Raji (cell line): ENCODE measurements around the gene DUSP1.

Experiments used
- POLR2A ChIP-seq: IDR thresholded peaks from 2 replicates; pipeline ENCODE4 v1.6.1; 2011; ENCODE audit warnings: low read depth, low read length, control low read depth; ENCODE audit not compliant: insufficient read depth

Gene DUSP1

DNA sequence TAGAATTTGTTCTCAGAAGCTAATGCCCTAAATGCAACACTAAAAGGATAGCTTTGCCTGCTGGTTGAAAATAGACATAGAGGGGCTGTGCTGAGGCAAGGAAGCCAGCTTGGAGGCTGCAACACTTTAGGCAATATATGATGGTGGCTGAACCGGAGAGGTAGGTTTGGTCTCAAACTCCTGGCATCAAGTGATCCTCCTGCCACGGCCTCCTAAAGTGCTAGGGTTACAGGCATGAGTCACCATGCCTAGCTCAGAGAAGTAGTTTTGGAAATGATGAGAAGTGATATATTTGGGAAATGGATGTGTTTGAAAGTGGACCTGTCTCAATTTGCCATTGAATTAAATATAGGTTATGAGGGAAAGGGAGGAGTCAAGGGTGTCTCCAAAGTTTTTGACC lies 10.0 kb downstream of the DUSP1 start:
- no peak for TF ChIP-seq POLR2A

DNA sequence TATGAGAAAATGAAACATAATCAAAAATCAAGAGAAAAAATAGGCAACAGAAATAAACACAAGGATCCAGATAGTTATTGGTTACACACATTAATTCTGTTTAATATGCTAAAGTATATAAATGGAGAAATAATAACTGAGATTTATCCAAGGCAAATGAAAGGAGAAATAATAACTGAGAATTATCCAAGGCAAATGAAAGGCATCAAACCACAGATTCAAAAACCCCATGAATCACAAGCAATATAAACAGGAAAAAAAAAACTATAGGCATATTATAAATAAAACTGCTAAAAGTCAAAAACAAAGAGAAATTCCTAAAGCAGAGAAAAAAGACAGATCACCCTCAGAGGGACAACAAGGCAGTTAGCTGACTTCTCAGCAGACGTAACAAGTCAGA lies 10.9 kb downstream of the DUSP1 start:
- no peak for TF ChIP-seq POLR2A

DNA sequence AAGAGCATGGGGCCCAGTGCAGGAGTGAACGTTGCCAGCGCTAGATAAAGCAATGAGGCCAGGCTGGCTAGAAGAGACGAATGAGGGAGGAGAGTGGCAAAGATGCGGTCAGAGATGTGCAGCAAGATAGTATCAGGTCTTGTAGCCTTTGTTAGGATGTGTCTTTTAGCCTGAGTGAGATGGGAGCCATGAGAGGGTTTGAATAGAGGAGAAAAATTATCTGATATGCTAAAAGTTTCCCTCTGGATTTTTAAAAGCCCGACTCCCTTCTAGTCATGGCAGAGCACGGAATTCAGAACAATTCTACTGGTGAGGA lies 12.2 kb downstream of the DUSP1 start:
- no peak for TF ChIP-seq POLR2A

DNA sequence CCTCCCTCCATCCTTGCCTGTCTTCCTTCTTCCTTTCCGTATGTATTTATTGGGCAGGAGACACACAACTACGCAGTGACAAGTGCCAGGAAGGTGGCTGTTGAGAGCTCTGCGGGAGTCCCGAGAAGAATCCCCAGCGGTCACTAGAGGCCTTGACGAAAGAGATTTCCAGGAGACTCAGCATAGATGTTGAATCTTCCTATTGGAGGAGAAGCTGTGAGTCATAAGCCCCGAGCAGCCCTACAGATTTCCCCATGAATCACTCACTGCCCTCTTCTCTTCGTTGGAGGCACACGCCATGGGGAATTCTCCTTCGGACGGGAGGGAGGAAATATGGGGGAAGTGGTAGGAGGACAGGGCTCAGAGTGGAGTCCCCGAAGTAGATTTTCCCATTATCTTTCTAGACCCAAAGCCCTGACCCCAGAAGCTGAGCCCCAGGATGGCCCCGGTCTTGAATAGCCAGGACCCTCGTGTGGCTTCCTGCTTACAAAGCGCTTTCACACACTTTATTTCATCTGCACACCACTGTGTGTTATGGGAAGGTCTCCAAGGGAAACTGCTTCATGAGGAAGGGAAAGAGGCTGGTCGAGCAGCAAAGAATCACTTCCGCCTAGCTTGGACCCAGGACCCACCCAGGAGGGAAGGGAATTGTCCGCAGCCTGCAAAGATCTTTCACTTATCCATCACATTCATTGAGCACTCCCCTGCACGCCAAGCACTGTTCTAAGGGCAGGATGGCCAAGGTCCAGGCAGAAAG lies 12.7 kb downstream of the DUSP1 start:
- TF ChIP-seq POLR2A: no peak

DNA sequence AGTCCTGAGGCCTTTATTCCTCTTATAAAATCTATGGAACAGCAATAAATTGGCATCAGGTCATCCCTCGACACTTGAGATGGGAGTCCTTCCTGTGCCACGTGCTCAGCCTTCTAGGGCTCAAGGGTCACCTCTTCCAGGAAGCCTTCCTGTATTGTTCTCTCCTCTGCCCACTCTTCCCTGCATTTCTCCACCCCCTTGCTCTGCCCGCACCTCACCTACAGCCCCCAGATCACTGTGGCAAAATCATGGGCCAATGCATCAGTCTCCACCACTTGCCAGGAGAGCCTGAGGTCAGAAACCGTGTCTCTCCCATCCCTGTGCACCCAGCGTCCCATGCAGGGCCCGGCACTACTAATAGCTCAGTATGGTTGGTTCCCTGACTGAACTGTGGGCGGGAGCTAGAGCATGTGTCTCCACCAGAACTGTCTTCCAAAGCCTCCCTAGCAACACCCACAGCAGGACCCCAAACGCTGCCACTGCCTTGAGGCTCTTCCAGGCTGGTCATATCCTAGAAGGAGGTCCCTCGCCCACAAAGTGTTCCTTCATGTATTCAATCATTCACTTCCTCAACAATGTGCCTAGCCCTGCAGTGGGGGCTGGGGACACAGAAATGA lies 13.5 kb downstream of the DUSP1 start:
- TF ChIP-seq POLR2A: no peak

DNA sequence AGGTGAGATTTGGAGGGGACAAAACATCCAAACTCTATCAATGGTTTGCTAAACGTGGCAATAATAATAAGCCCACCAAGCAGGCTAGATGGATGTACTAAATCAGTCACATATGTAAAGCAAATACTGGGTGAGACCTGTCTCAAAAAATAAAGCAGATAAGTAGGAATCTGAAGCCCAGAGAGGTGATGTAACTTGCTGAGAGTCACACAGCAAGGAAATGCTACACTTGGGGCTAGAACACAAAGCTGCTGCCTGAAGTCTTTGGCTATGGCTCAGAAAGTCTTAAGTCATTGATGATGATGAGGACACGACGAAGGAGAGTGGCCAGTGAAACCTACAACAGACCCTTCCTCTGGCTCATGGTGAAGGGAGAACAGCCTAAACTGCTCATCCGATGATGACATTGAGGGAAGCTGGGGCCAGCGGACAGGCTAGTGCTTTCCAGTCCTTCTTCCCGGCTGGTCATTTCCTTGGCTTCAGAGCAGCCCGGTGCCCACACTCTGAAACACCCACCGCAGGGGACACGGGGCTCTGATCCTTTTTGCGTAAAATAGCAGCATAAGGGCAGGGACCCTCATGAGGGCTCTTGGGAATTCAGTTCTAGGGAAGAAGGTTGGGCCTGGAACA lies 14.1 kb downstream of the DUSP1 start:
- TF ChIP-seq POLR2A: no peak

DNA sequence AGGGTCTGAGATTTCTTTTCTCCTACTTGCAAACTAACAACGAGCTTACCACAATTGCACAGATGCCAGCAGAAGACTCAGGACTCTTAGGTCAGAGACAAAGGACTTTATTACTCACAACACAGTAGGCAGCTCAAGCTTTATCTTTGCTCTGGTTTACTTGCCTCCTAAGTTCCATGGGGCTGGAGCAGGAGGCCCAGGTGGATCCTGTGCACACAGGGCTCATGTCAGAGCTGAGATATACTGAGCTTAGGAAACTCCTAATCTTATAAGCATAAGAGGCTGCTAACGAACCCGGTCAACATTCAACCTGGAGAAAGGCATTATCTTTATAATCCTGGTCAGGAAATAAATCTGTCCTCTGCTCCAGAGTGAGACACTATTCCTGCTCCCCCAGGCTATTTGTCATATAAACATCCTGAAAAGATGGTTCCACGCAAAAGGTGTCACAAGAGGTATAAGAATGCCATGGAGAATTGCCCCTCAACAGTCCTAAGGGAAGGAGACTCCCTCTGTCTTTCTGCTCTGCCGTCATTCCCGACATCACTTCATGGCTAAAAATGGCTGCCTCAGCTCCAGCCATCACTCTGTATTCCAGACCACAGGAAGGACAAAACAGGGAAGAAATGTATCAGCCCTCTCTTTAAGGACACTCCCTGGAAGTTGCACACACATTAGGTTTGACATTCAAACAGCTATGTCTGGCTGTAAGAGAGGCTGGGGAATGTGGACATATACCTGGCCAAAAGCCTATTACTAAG lies 16.2 kb downstream of the DUSP1 start:
- TF ChIP-seq POLR2A: no peak

DNA sequence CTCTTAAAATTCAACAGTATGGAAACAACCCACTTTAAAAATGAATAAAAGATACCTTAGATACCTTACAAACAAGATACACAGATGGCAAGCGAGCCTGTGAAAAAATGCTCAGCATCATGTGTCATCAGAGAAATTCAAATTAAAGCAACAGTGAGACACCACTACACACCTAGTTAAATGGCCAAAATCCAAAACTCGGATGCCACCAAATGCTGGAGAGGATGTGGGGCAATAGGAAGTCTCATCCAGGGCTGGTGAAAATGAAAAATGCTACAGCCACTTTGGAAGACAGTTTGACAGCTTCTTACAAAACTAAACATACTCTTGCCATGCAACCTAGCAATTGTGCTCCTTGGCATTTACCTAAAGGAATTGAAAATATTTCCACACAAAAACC lies 17.9 kb downstream of the DUSP1 start:
- no peak for TF ChIP-seq POLR2A

DNA sequence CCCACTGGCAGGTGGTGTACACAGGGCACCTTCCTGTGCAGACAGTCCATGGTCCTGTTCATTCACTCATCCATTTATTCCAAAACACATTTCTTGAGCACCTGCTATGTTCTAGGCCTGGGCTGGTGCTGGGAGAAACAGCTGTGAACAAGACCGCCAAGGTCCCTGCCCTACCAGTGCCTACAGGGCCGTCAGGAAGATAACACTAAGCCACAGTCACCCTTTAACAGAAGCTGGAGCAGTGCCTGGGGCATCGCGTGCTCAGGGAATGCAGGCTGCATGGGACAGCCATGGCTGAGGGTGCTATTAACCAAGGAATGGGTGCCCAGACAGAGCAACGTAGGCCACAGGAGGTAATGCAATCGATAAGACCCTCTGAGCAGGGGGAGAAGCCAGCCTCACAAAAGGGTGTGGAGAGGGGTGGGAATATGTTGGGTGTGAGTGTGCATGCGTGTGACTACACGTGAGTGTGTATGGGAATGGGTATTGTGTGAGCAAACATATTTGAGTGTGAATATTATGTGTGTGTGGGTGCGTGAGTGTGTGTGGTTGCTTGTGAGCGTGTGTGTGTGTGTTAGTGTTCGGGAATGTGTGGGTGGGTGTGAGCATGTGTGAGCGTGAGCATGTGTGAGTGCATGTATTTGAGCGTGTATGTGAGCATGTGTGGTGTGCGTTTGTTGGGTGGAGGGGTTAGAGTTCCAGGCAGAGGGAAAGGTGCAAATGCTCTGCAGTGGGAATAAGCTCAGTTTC lies 19.1 kb downstream of the DUSP1 start:
- no peak for TF ChIP-seq POLR2A

DNA sequence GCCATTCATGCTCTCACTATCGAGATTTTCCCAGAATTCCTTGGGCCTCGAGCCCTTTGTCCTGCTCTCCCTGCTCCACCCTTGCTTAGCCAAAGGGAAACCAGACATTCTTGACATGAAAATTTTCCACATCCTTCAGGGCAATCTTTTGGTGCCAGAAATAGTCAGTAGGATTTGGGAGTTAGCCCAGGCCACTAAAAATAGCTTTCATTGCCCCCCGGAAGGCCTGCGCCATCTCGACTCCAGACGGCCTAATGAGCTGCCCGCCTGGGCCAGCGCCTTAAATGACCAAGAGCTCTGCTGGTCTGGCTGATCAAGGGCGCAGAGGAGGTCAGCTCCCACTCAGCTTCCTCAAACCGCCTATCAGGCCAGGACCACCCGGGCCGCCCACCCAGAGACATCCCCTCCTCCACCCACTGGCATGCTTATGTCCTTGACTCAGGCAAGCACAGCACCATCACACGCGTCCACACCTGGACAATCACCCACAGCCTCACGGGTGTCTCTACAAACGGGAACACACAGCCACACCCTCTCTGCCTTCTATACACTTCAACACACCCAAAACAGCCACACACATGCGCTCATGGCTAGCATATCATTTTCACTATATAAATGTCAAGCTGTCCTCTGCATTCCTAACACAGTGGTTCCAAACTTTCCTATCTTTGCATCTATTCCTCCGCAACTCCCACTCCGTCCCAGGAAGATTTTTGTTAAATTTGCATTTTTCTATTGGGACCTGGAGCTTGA lies 20.9 kb downstream of the DUSP1 start:
- TF ChIP-seq POLR2A: no peak

DNA sequence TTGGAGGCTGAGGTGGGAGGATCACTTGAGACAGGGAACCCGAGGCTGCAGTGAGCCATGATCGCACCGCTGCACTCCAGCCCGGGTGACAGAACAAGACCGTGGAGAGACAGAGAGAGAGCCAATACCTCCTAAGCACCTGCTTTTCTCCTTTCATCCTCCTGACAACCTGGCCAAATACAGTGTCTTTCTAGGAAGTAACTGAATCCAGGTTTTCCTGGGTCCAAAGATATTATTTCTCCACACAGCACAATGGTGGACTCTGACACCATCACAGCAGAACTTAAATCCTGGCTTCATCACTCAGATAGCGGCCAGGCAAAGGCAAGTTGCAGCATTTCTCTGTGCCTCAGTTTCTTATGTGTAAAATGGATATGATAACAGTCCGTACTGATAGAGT lies 21.9 kb downstream of the DUSP1 start:
- no peak for TF ChIP-seq POLR2A

DNA sequence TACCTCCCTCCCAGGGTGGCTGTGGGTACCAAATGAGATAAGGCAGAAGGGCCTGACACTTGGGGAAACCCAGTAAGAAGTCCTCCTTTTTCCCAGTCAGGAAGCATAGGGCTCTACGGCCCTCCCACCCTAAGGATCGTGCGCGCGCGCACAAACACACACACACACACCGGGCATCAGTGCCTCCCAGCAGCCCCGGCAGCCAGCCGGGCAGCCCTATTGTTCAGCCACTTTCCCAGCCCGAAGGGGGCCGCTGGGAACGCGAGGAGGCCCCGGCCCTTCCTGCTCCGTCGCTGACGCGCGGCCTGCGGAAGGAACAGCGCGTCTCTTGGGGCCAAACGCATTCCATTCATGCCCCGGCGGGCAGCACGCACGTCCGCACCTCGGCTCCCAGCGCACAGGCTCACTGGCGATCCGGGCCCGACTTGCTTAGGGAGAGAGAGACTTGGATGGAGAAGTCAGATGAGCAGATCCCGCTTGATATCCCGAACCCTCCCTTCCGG lies 22.6 kb downstream of the DUSP1 start:
- TF ChIP-seq POLR2A: no peak

DNA sequence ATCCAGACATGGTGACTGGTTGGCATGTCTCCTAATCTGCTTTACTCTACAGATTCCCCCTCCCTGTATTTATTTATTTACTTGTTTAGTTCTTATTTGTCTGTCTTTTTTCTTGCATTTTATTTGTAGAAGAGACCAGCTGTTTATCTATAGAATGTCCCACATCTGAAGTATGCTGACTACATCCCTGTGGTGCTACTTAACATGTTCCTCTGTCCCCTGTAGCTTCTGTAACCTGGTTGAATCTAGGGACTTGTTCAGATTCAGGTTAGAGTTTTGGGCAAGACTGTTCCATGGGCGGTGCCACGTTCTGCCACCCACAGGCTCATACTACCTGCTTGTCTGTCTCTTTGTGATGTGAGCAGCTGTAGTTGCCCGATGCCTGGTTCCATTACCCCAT lies 23.5 kb downstream of the DUSP1 start:
- TF ChIP-seq POLR2A: no peak

DNA sequence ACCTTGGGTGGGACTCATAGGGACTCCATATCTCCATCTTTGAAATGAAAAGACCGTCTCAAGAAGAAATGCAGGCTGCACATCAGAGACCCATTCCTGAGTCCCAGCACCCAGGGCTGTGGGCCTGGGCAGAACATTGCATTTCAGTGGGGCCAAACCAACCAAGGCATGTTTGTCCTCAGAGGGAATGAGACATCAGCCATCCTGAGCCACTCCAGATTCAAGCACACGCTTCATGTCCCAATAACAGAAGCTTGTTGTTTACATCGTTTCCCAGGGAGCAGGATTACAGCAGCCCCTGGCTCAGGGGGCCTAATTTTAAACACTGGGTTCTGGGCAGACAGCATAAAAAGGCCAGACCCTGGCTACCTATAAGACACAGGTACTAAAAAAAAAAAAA lies 24.3 kb downstream of the DUSP1 start:
- TF ChIP-seq POLR2A: no peak
